ENCODE results near the gene PARP8. TPM values are rescaled to one million over a fixed set of nuclear protein-coding genes. Genes with fewer than 3 reads are reported as not detected.

The PARP8 gene
- total and polyA plus RNA-seq, 10 donors = 14.8 to 137 (median 95.9) TPM

GRCh38 chr5:50745221-50745910 is 78.9 kb downstream of the PARP8 start:
- peaks cover 5 to 89% (median 63%) of the 10 kb centered on the region in 6 donors for H3K4me1 ChIP-seq
- intact Hi-C loops (cut with DNase I; ENCODE audit: low total_unique reads) = no loop called here
- TF ChIP-seq CTCF (IDR thresholded peaks at IDR 0.05 in 8 of 11, conservative IDR thresholded peaks at IDR 0.05 in 3 of 11) (no peak), POLR2AphosphoS5 (IDR thresholded peaks at IDR 0.05) (no peak), POLR2A (IDR thresholded peaks at IDR 0.05) (no peak)
- H3K9me3 ChIP-seq = no peaks in the 10 kb centered on the region
- no peak for DNase-seq
- peak overlapping the region in 5 of 8 donors; percentile 6 to 60 (median 21) for H3K4me3 ChIP-seq
- H3K27ac ChIP-seq = peak overlapping the region in 7 of 8 donors; percentile 65 to 76 (median 71)
- H3K36me3 ChIP-seq = no peaks in the 10 kb centered on the region
- WGBS, 5 donors = 75 to 87% (median 83%) methylated on average over 3 of the region's 3 CpGs
- no peaks in the 10 kb centered on the region for H3K27me3 ChIP-seq (replicated peaks in 1 of 7)

GRCh38 chr5:50749181-50749580 is 82.7 kb downstream of the PARP8 start:
- no peak for DNase-seq
- Histone ChIP-seq H3K27me3 (replicated peaks in 1 of 7) (no peaks in the 10 kb centered on the region), H3K4me1 (peaks cover 5 to 80% (median 47%) of the 10 kb centered on the region in 6 donors), H3K9me3 (no peaks in the 10 kb centered on the region), H3K27ac (peak overlapping the region in 3 of 8 donors; percentile 1 to 50 (median 21)), H3K4me3 (no peak overlapping the region), H3K36me3 (no peaks in the 10 kb centered on the region)
- WGBS, 5 donors = 61 to 73% (median 67%) methylated on average over 2 of the region's 2 CpGs
- intact Hi-C loops (cut with DNase I; ENCODE audit: low total_unique reads) = no loop called here
- TF ChIP-seq POLR2A (IDR thresholded peaks at IDR 0.05) (no peak), POLR2AphosphoS5 (IDR thresholded peaks at IDR 0.05) (no peak), CTCF (IDR thresholded peaks at IDR 0.05 in 8 of 11, conservative IDR thresholded peaks at IDR 0.05 in 3 of 11) (no peak)

GRCh38 chr5:50749873-50750272 is 83.4 kb downstream of the PARP8 start:
- WGBS, 5 donors = 63 to 85% (median 73%) methylated on average over 3 of the region's 3 CpGs
- Histone ChIP-seq H3K36me3 (no peaks in the 10 kb centered on the region), H3K27ac (peak overlapping the region in 3 of 8 donors; percentile 21 to 47 (median 30)), H3K9me3 (no peaks in the 10 kb centered on the region), H3K27me3 (replicated peaks in 1 of 7) (no peaks in the 10 kb centered on the region), H3K4me3 (no peak overlapping the region), H3K4me1 (peaks cover 5 to 73% (median 40%) of the 10 kb centered on the region in 6 donors)
- intact Hi-C loops (cut with DNase I; ENCODE audit: low total_unique reads) = no loop called here
- no peak for TF ChIP-seq POLR2A (IDR thresholded peaks at IDR 0.05)
- TF ChIP-seq CTCF (IDR thresholded peaks at IDR 0.05 in 8 of 11, conservative IDR thresholded peaks at IDR 0.05 in 3 of 11) = no peak
- no peak for TF ChIP-seq POLR2AphosphoS5 (IDR thresholded peaks at IDR 0.05)
- DNase-seq = no peak

- H3K36me3 ChIP-seq = no peaks in the 10 kb centered on the region
- H3K4me1 ChIP-seq = peaks cover 3 to 63% (median 27%) of the 10 kb centered on the region in 6 donors
- TF ChIP-seq CTCF (IDR thresholded peaks at IDR 0.05 in 8 of 11, conservative IDR thresholded peaks at IDR 0.05 in 3 of 11) (peak; percentile 49 to 87 (median 77)), POLR2A (IDR thresholded peaks at IDR 0.05) (no peak)
- no peaks in the 10 kb centered on the region for H3K27me3 ChIP-seq (replicated peaks in 1 of 7)
- H3K27ac ChIP-seq = peak overlapping the region in 1 of 8 donors; percentile 30
- 71 to 77% (median 73%) methylated on average over 5 of the region's 5 CpGs for WGBS, 5 donors
- H3K4me3 ChIP-seq = no peak overlapping the region
- intact Hi-C loops (cut with DNase I; ENCODE audit: low total_unique reads) = no loop called here
- DNase-seq = no peak
- H3K9me3 ChIP-seq = no peaks in the 10 kb centered on the region
Observed at GRCh38 chr5:50751064-50751657, 84.7 kb downstream of the PARP8 start.

Data from spleen (tissue), 11 donors.